ENCODE data around the gene ATP13A2.

- TF ChIP-seq, protein P1, sequence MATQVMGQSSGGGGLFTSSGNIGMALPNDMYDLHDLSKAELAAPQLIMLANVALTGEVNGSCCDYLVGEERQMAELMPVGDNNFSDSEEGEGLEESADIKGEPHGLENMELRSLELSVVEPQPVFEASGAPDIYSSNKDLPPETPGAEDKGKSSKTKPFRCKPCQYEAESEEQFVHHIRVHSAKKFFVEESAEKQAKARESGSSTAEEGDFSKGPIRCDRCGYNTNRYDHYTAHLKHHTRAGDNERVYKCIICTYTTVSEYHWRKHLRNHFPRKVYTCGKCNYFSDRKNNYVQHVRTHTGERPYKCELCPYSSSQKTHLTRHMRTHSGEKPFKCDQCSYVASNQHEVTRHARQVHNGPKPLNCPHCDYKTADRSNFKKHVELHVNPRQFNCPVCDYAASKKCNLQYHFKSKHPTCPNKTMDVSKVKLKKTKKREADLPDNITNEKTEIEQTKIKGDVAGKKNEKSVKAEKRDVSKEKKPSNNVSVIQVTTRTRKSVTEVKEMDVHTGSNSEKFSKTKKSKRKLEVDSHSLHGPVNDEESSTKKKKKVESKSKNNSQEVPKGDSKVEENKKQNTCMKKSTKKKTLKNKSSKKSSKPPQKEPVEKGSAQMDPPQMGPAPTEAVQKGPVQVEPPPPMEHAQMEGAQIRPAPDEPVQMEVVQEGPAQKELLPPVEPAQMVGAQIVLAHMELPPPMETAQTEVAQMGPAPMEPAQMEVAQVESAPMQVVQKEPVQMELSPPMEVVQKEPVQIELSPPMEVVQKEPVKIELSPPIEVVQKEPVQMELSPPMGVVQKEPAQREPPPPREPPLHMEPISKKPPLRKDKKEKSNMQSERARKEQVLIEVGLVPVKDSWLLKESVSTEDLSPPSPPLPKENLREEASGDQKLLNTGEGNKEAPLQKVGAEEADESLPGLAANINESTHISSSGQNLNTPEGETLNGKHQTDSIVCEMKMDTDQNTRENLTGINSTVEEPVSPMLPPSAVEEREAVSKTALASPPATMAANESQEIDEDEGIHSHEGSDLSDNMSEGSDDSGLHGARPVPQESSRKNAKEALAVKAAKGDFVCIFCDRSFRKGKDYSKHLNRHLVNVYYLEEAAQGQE (IDR thresholded peaks at IDR 0.05; ENCODE audit: low read depth, low read length), result no peak
- no peak for TF ChIP-seq CHD2 (IDR thresholded peaks at IDR 0.05; ENCODE audit: low read length, partially characterized antibody)
- no peak for TF ChIP-seq TEAD4 (IDR thresholded peaks at IDR 0.05; ENCODE audit: borderline replicate concordance, insufficient read depth)
- TF ChIP-seq TCF12 (IDR thresholded peaks at IDR 0.05), result no peak
Measured at GRCh38 chr1:16999863-17000262, 11.9 kb downstream of the ATP13A2 start.
